Anterior cingulate cortex (tissue), 58 donors: ENCODE data around the gene PYHIN1.

ENCODE experiments used
- DNase-seq, 58 donors: peaks; one replicate each; lab custom pipeline; 2025; lab: John Stamatoyannopoulos, UW

Gene PYHIN1

DNA sequence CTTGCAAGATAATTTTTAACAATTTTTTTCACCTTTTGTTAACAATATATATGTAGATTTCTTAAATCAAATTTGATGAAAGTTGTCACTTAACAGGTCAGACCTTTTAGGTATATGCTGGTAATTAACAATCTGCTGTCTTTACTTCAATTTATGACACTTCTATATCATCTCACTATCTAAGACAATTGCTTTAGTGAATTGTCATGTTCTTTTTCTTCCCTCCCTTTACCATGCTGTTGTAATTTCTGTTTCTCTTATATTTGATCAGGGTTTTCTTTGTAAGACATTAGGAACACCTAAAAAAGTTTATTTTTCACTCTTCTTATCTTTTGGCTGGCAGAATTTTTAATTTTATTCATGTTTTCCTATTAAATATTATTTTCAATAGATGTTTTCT, 80.4 kb downstream of the PYHIN1 start:
- no peak for DNase-seq

DNA sequence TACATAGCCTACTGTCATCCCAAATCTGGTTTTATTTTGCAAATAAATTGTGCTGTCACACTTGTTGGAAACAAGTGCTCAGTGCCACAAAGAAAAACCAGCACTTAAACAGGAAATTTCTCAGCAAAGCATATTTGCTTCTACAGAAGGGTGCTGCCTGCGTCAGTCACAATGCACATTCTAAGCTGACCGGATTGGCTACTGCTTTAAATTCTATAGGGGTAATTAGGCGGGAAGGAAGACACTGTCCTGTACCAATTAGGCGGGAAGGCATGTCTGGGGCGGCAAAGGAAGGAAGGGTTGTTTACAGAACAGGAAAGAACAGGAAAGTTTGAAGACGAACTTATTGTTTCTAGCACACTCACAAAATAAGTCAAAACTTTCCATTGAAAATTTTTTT, 81.1 kb downstream of the PYHIN1 start:
- peak in 1 of 58 donors; percentile 2 for DNase-seq

DNA sequence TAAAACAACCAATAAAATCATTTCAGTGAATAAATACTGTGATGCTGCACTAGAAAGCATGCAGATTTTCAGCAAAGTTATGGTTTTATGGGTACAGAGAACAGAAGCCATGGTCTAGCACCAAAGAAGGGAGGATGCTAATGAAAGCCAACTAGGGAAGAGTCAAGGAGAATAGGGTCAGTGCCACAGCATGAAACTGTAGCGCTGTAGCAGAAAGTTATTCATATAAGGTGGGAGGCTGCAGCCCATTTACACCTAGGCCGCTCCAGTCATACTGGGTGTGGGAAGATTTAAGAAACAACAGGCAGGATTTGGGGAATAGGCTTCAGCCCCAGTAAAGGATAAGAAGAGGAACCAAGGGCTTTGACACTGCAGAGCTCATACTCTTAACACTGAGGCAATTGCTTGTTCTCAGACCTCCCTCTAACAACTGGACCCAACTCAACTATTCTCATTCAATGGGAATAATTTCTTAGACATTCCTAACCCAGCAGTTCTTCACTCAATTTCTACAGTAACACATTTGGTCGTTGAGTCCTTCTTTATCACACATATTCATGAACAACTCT, 82.7 kb downstream of the PYHIN1 start:
- no peak for DNase-seq

GRCh38 chr1:159014851-159015250, 83.5 kb downstream of the PYHIN1 start:
- DNase-seq = no peak

DNA sequence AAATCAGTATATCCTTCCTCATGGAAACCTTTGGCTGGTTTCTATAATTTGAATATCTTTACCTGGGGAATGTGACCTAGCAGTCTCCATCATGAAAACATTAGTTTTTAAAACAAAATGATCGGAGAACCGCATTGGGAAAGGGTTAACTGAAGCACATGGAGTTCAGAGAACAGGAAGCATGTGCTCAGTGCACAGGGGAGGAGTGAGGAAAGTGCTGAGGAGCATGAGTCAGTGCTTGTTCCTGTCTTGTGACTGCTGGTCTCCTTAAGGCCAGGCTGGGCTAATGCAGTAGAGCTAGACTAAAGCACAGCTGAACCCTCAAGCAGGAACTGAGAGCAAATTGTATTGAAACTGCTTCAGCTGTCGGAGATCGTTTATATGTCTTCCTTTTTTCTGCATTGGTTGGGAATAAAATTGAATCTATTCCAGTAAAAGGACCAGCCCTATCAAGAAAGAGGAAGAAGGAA, 84.1 kb downstream of the PYHIN1 start:
- peak in 18 of 58 donors; percentile 4 to 65 (median 18) for DNase-seq

GRCh38 chr1:159023723-159024122, 92.4 kb downstream of the PYHIN1 start:
- no peak for DNase-seq

DNA sequence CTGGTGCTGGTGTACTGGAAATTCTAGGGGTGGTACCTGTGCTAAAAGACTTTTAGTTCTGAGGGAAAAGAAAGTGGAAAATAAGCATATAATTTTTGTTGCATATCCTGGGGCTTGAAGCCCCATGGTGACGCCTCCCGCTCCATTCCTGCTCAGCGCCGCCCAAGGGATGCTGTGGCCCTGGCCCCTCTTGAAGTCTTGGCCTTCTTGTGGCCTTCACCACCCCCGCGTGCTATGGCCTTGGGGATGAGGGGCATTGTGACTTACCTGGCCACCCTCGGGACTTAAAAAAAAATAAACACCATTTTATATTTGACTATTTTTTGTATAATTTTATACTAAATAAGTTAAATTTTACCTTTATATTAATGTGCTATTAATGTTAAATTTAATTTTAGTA, 93.7 kb downstream of the PYHIN1 start:
- DNase-seq = no peak
